HG03520 (cell line): ENCODE measurements around the gene RFX4.

Experiments used
- ATAC-seq: cut with Tn5 transposase; IDR thresholded peaks from one replicate; pipeline ENCODE4 v1.9.1; 2021; ENCODE audit warnings: mild to moderate bottlenecking, moderate library complexity; ENCODE audit not compliant: unreplicated experiment

RFX4 gene

GRCh38 chr12:106645465-106646330 lies 62.9 kb downstream of the RFX4 start:
- no peak for ATAC-seq

- ATAC-seq, result no peak
These were observed 63.7 kb downstream of the RFX4 start for GRCh38 chr12:106646472-106646871.

GRCh38 chr12:106647793-106648514 lies 65.2 kb downstream of the RFX4 start:
- ATAC-seq, result no peak

- ATAC-seq, result no peak
These were observed 65.9 kb downstream of the RFX4 start for GRCh38 chr12:106648736-106649135.

- ATAC-seq, result no peak
These were observed 68.7 kb downstream of the RFX4 start for GRCh38 chr12:106651552-106651951.

GRCh38 chr12:106652510-106653015 lies 69.8 kb downstream of the RFX4 start:
- no peak for ATAC-seq

GRCh38 chr12:106655577-106655976 lies 72.8 kb downstream of the RFX4 start:
- no peak for ATAC-seq

- no peak for ATAC-seq
These were observed 74.7 kb downstream of the RFX4 start for GRCh38 chr12:106657488-106657887.

- ATAC-seq, result no peak
These were observed 80.6 kb downstream of the RFX4 start for GRCh38 chr12:106663385-106663784.

GRCh38 chr12:106669216-106669615 lies 86.4 kb downstream of the RFX4 start:
- no peak for ATAC-seq

GRCh38 chr12:106670131-106670530 lies 87.3 kb downstream of the RFX4 start:
- no peak for ATAC-seq

GRCh38 chr12:106671840-106672239 lies 89.0 kb downstream of the RFX4 start:
- no peak for ATAC-seq

GRCh38 chr12:106672314-106673025 lies 89.7 kb downstream of the RFX4 start:
- no peak for ATAC-seq

- no peak for ATAC-seq
These were observed 90.3 kb downstream of the RFX4 start for GRCh38 chr12:106673141-106673540.

GRCh38 chr12:106675651-106676435 lies 93.0 kb downstream of the RFX4 start:
- ATAC-seq, result no peak

GRCh38 chr12:106679574-106679973 lies 96.8 kb downstream of the RFX4 start:
- ATAC-seq, result no peak

GRCh38 chr12:106680280-106680679 lies 97.5 kb downstream of the RFX4 start:
- no peak for ATAC-seq

GRCh38 chr12:106681210-106681609 lies 98.4 kb downstream of the RFX4 start:
- ATAC-seq, result no peak

- ATAC-seq, result no peak
These were observed 99.9 kb downstream of the RFX4 start for GRCh38 chr12:106682594-106683234.

- ATAC-seq, result no peak
These were observed 101.7 kb downstream of the RFX4 start for GRCh38 chr12:106684497-106684896.
